CD4-positive, alpha-beta T cell (primary cell): ENCODE data around the gene OXT. TPM values are rescaled to one million over a fixed set of nuclear protein-coding genes. Genes with fewer than 3 reads are reported as not detected.
A peak's percentile ranks its signal among the peaks of the same experiment; 100 is the strongest.

Experiments used
- ATAC-seq: fragments of 200-7000 bp; cut with Tn5 transposase; one replicate; pipeline ENCODE4 v1.10.0; 2022; ENCODE audit warnings: mild to moderate bottlenecking; ENCODE audit not compliant: poor library complexity
- CTCF ChIA-PET: fragments of 350-600 bp; sonication (Branson Sonifier 250); formaldehyde crosslinking; loops from one replicate; lab custom pipeline; 2021; ENCODE audit warnings: antibody characterized with exemption, inconsistent platforms; lab: Charles Lee
- POLR2A ChIA-PET: fragments of 350-600 bp; sonication (Branson Sonifier 250); formaldehyde crosslinking; loops from one replicate; lab custom pipeline; 2021; ENCODE audit warnings: antibody characterized with exemption, inconsistent platforms; lab: Charles Lee
- DNase-seq, 14 experiments: peaks; one replicate each; pipeline ENCODE4 v3.0.0-alpha.2; 2013 to 2020; ENCODE audit warnings: mixed read lengths in 2 of 14
- H3K27ac ChIP-seq, 2 donors: one replicate each; pipeline versions ENCODE4 v1.5.1 to v1.7.0; 2013; ENCODE audit warnings: low read length in 2 of 2, low read depth in 1 of 2, mild to moderate bottlenecking in 1 of 2
- H3K27me3 ChIP-seq, 2 experiments: 1 replicate in 1 of 2; 2 replicates in 1 of 2; pipeline versions ENCODE4 v1.6.1 to v1.7.0; 2013; ENCODE audit warnings: low read length in 2 of 2, control low read depth in 1 of 2, mild to moderate bottlenecking in 1 of 2, moderate library complexity in 1 of 2; ENCODE audit not compliant: insufficient read depth in 2 of 2, control insufficient read depth in 1 of 2
- H3K36me3 ChIP-seq: one replicate; pipeline ENCODE4 v1.6.1; 2013; ENCODE audit warnings: low read length, control low read depth; ENCODE audit not compliant: insufficient read depth
- H3K4me1 ChIP-seq: one replicate; pipeline ENCODE4 v1.6.1; 2013; ENCODE audit warnings: low read length, control low read depth; ENCODE audit not compliant: insufficient read depth
- H3K4me3 ChIP-seq: one replicate; pipeline ENCODE4 v1.5.1; 2013; ENCODE audit warnings: mild to moderate bottlenecking, low read length, moderate library complexity
- H3K9me3 ChIP-seq, 2 experiments: 1 replicate in 1 of 2; 2 replicates in 1 of 2; pipeline versions ENCODE4 v1.6.1 to v1.7.0; 2013; ENCODE audit warnings: low read length in 2 of 2, mild to moderate bottlenecking in 2 of 2, control low read depth in 1 of 2, moderate library complexity in 1 of 2; ENCODE audit not compliant: control insufficient read depth in 1 of 2, insufficient read depth in 1 of 2
- H3K27ac Mint-ChIP-seq: one replicate; pipeline ENCODE4 v1.8.0; 2020; ENCODE audit warnings: mixed read lengths
- H3K27me3 Mint-ChIP-seq: one replicate; pipeline ENCODE4 v1.8.0; 2021; ENCODE audit warnings: mixed read lengths
- H3K36me3 Mint-ChIP-seq: one replicate; pipeline ENCODE4 v1.8.0; 2021; ENCODE audit warnings: low read depth, mixed read lengths
- H3K4me1 Mint-ChIP-seq: one replicate; pipeline ENCODE4 v1.8.0; 2021; ENCODE audit warnings: low read depth, mixed read lengths
- H3K4me3 Mint-ChIP-seq: one replicate; pipeline ENCODE4 v1.8.0; 2020; ENCODE audit warnings: mild to moderate bottlenecking, mixed read lengths
- H3K9me3 Mint-ChIP-seq: one replicate; pipeline ENCODE4 v1.8.0; 2020; ENCODE audit warnings: mixed read lengths
- CTCF ChIP-seq: fragments of 200-600 bp; IDR thresholded peaks from one replicate; pipeline ENCODE4 v1.8.0; 2022; ENCODE audit warnings: antibody characterized with exemption, mild to moderate bottlenecking
- intact Hi-C, 2 experiments: fragments of 100-400 bp; cut with DNase I in 1 of 2; cut with micrococcal nuclease in 1 of 2; formaldehyde crosslinking; loops; one replicate each; pipeline versions ENCODE4 v1.15.1 to v1.9.0; 2023 to 2025; cut with DNase I, micrococcal nuclease
- total RNA-seq, 174 experiments: library from RNA in 2 of 174; stranded (reverse) in 2 of 174; gene quantifications; one replicate each; pipeline ENCODE4 v1.2.3 and lab custom pipeline; 2021 to 2026

Gene OXT
- total RNA-seq, 2 experiments from 2014 or later: 1.1 to 1.6 TPM

GRCh38 chr20:3080939-3081388 lies 9.5 kb downstream of the OXT start:
- no peak for TF ChIP-seq CTCF
- peak overlapping the region; percentile 78 for H3K4me3 Mint-ChIP-seq
- ChIA-PET CTCF (no interaction called here), POLR2A (no interaction called here)
- H3K36me3 Mint-ChIP-seq: no peaks in the 10 kb centered on the region
- Histone ChIP-seq H3K4me3 (no peak overlapping the region), H3K27me3 (peaks cover 26 to 32% of the 10 kb centered on the region in 2 experiments), H3K4me1 (peaks cover 27% of the 10 kb centered on the region), H3K27ac (no peak overlapping the region), H3K36me3 (no peaks in the 10 kb centered on the region), H3K9me3 (peaks cover 0 to 4% of the 10 kb centered on the region in 2 experiments)
- H3K4me1 Mint-ChIP-seq: peaks cover 26% of the 10 kb centered on the region
- H3K27ac Mint-ChIP-seq: no peak overlapping the region
- no peaks in the 10 kb centered on the region for H3K9me3 Mint-ChIP-seq
- DNase-seq (no peak), ATAC-seq (no peak)
- H3K27me3 Mint-ChIP-seq: peaks cover 49% of the 10 kb centered on the region
- intact Hi-C loops: no loop called here

- no peaks in the 10 kb centered on the region for H3K36me3 ChIP-seq
- H3K4me1 ChIP-seq: peaks cover 26% of the 10 kb centered on the region
- peaks cover 48% of the 10 kb centered on the region for H3K27me3 Mint-ChIP-seq
- no peak overlapping the region for H3K4me3 ChIP-seq
- H3K4me1 Mint-ChIP-seq: peaks cover 24% of the 10 kb centered on the region
- H3K27ac ChIP-seq: no peak overlapping the region
- H3K4me3 Mint-ChIP-seq: peak overlapping the region; percentile 78
- H3K27me3 ChIP-seq: peaks cover 26 to 32% of the 10 kb centered on the region in 2 experiments
- peaks cover 0 to 4% of the 10 kb centered on the region in 2 experiments for H3K9me3 ChIP-seq
- POLR2A ChIA-PET: no interaction called here
- H3K9me3 Mint-ChIP-seq: no peaks in the 10 kb centered on the region
- DNase-seq: no peak
- H3K27ac Mint-ChIP-seq: no peak overlapping the region
- ATAC-seq: no peak
- no peak for TF ChIP-seq CTCF
- CTCF ChIA-PET: no interaction called here
- intact Hi-C loops: no loop called here
- no peaks in the 10 kb centered on the region for H3K36me3 Mint-ChIP-seq
Measured at GRCh38 chr20:3081641-3082040, 10.2 kb downstream of the OXT start.

GRCh38 chr20:3082306-3082951 lies 11.0 kb downstream of the OXT start:
- Histone ChIP-seq H3K9me3 (peaks cover 0 to 4% of the 10 kb centered on the region in 2 experiments), H3K4me3 (peak overlapping the region; percentile 30), H3K36me3 (no peaks in the 10 kb centered on the region), H3K27ac (no peak overlapping the region), H3K4me1 (peaks cover 18% of the 10 kb centered on the region), H3K27me3 (peaks cover 26 to 32% of the 10 kb centered on the region in 2 experiments)
- H3K9me3 Mint-ChIP-seq: no peaks in the 10 kb centered on the region
- peak; percentile 62 for ATAC-seq
- peak overlapping the region; percentile 78 for H3K4me3 Mint-ChIP-seq
- no peak for TF ChIP-seq CTCF
- peak in 3 of 14 experiments; percentile 28 to 44 (median 34) for DNase-seq
- H3K4me1 Mint-ChIP-seq: peaks cover 18% of the 10 kb centered on the region
- intact Hi-C loops: no loop called here
- ChIA-PET CTCF (no interaction called here), POLR2A (interaction anchor here (1.7 to 2.3 kb wide), 2 partner anchors 9 to 10 kb away, joined by 7 to 18 read pairs; no protein-coding TSS in a partner anchor)
- no peak overlapping the region for H3K27ac Mint-ChIP-seq
- no peaks in the 10 kb centered on the region for H3K36me3 Mint-ChIP-seq
- peaks cover 45% of the 10 kb centered on the region for H3K27me3 Mint-ChIP-seq
